ENCODE data around the gene SPRY2. TPM values are rescaled to one million over a fixed set of nuclear protein-coding genes. Genes with fewer than 3 reads are reported as not detected.

The SPRY2 gene
- total RNA-seq (10 to 100 TPM; 30.9 to 40.0 TPM), polyA plus RNA-seq (ENCODE audit: insufficient read length in 6 of 6) (10 to 100 TPM; 45.7 to 77.1 (median 58.9) TPM)
- long read RNA-seq, donor 1, transcript SPRY2-202 (2 exons, 2,111 nt) = major isoform, 34 of 45 reads
- long read RNA-seq, donor 1, partial matches to known transcripts = 10 of 45 reads
- long read RNA-seq, donor 1, other reads (novel, unspliced or antisense) = 0 of 45 reads
- long read RNA-seq, donor 2, transcript SPRY2-202 (2 exons, 2,111 nt) = major isoform, 20 of 22 reads
- long read RNA-seq, donor 2, partial matches to known transcripts = 0 of 22 reads
- long read RNA-seq, donor 2, other reads (novel, unspliced or antisense) = 0 of 22 reads
- long read RNA-seq, donor 3, transcript SPRY2-202 (2 exons, 2,111 nt) = major isoform, 19 of 19 reads
- long read RNA-seq, donor 3, partial matches to known transcripts = 0 of 19 reads
- long read RNA-seq, donor 3, other reads (novel, unspliced or antisense) = 0 of 19 reads
- long read RNA-seq, donor 4, partial matches to known transcripts = 0 of 3 reads
- long read RNA-seq, donor 4, other reads (novel, unspliced or antisense) = 1 of 3 reads
- long read RNA-seq, donor 5, transcript SPRY2-202 (2 exons, 2,111 nt) = major isoform, 27 of 29 reads
- long read RNA-seq, donor 5, partial matches to known transcripts = 0 of 29 reads
- long read RNA-seq, donor 5, other reads (novel, unspliced or antisense) = 0 of 29 reads
- long read RNA-seq, donor 6, transcript SPRY2-202 (2 exons, 2,111 nt) = major isoform, 10 of 13 reads
- long read RNA-seq, donor 6, partial matches to known transcripts = 0 of 13 reads
- long read RNA-seq, donor 6, other reads (novel, unspliced or antisense) = 0 of 13 reads
- long read RNA-seq, donor 7, transcript SPRY2-202 (2 exons, 2,111 nt) = major isoform, 9 of 9 reads
- long read RNA-seq, donor 7, partial matches to known transcripts = 0 of 9 reads
- long read RNA-seq, donor 7, other reads (novel, unspliced or antisense) = 0 of 9 reads
- long read RNA-seq, donor 8, transcript SPRY2-202 (2 exons, 2,111 nt) = major isoform, 11 of 14 reads
- long read RNA-seq, donor 8, partial matches to known transcripts = 0 of 14 reads
- long read RNA-seq, donor 8, other reads (novel, unspliced or antisense) = 0 of 14 reads
- long read RNA-seq, donor 9 = 0 reads
- long read RNA-seq, donor 10, partial matches to known transcripts = 0 of 1 reads
- long read RNA-seq, donor 10, other reads (novel, unspliced or antisense) = 0 of 1 reads
- long read RNA-seq, donor 11, transcript SPRY2-202 (2 exons, 2,111 nt) = major isoform, 15 of 35 reads
- long read RNA-seq, donor 11, partial matches to known transcripts = 18 of 35 reads
- long read RNA-seq, donor 11, other reads (novel, unspliced or antisense) = 0 of 35 reads
- long read RNA-seq, donor 12, transcript SPRY2-202 (2 exons, 2,111 nt) = major isoform, 20 of 30 reads
- long read RNA-seq, donor 12, partial matches to known transcripts = 10 of 30 reads
- long read RNA-seq, donor 12, other reads (novel, unspliced or antisense) = 0 of 30 reads

DNA sequence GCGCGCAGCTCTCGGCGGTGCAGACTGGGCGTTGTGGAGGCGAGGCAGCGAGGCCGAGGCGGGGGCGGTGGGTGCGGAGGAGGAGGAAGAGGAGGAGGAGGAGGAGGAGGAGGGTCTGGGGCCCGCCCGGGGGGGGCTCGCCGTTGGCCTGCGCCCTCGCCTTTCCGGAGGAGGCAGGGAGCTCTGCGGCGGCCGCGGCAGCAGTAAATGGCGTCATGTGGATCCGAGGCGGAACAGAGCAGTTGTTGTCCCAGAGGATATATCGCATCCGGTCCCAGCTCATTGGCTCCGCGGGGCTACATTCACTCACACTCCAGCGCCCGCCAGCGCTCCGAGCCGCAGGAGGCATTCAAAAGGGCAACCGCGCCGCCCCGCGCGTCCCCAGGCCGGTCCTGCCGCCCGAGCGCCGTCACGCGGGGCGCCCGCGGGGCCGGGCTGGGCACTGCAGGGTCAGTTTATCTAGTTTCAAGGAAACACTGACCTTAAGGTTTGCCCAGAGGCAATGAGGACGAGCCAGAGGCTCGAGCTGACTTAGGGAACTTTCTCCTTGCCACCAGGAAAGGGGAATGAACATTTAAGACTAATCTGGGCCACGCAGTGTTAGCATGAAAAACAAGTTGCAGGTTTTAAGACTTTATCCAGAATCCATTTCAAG, at the start of gene SPRY2:
SPRY2 (minus strand) TSS at position 26 of the 655 bp plus-strand sequence. CDS start 3,421 bp downstream, outside the sequence.
- peaks cover 6 to 40% of the 10 kb centered on the region in 2 donors for H3K4me1 ChIP-seq
- H3K4me3 ChIP-seq = peak within 1 kb of the TSS; percentile 74 to 90
- H3K27me3 ChIP-seq = no peaks in the 10 kb centered on the region
- DNase-seq = peak; percentile 91 to 97 (median 94)
- TF ChIP-seq, protein P1, sequence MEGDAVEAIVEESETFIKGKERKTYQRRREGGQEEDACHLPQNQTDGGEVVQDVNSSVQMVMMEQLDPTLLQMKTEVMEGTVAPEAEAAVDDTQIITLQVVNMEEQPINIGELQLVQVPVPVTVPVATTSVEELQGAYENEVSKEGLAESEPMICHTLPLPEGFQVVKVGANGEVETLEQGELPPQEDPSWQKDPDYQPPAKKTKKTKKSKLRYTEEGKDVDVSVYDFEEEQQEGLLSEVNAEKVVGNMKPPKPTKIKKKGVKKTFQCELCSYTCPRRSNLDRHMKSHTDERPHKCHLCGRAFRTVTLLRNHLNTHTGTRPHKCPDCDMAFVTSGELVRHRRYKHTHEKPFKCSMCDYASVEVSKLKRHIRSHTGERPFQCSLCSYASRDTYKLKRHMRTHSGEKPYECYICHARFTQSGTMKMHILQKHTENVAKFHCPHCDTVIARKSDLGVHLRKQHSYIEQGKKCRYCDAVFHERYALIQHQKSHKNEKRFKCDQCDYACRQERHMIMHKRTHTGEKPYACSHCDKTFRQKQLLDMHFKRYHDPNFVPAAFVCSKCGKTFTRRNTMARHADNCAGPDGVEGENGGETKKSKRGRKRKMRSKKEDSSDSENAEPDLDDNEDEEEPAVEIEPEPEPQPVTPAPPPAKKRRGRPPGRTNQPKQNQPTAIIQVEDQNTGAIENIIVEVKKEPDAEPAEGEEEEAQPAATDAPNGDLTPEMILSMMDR (IDR thresholded peaks at IDR 0.05) = peak in 1 of 2 donors; percentile 27
- H3K9me3 ChIP-seq = no peaks in the 10 kb centered on the region
- intact Hi-C loops (cut with DNase I) = no loop called here
- H3K36me3 ChIP-seq = peaks cover 0 to 9% of the 10 kb centered on the region in 2 donors
- peak within 1 kb of the TSS; percentile 90 to 97 for H3K27ac ChIP-seq
- ATAC-seq = peak; percentile 70

DNA sequence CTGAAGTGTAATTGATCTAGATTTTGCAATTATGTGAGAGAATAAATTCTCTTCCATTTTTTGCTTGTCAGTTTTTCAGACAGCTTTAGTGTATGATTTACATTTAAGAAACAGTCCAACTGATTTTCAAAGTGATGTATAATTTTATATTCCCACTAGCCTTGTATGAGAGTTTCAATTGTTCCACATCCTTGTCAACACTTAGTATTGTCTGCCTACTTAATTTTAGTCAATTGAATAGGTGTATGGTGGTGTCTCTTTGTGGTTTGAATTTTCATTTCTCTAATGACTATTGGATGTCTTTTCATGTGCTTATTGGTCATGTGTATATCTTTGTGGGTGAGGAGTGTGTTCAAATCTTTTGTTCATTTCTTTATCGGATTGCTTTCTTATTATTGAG, 49.4 kb upstream of the SPRY2 start:
- no peak for ATAC-seq
- Histone ChIP-seq H3K36me3 (no peaks in the 10 kb centered on the region), H3K9me3 (peaks cover 0 to 17% of the 10 kb centered on the region in 2 donors), H3K27me3 (no peaks in the 10 kb centered on the region), H3K27ac (no peak overlapping the region), H3K4me1 (peaks cover 0 to 6% of the 10 kb centered on the region in 2 donors), H3K4me3 (no peak overlapping the region)
- TF ChIP-seq, protein P1 (IDR thresholded peaks at IDR 0.05) = no peak
- intact Hi-C loops (cut with DNase I) = no loop called here
- no peak for DNase-seq

- peaks cover 0 to 6% of the 10 kb centered on the region in 2 donors for H3K4me1 ChIP-seq
- H3K27ac ChIP-seq = peak overlapping the region in 1 of 2 donors; percentile 6
- peaks cover 0 to 17% of the 10 kb centered on the region in 2 donors for H3K9me3 ChIP-seq
- DNase-seq = no peak
- intact Hi-C loops (cut with DNase I) = no loop called here
- H3K27me3 ChIP-seq = no peaks in the 10 kb centered on the region
- no peak overlapping the region for H3K4me3 ChIP-seq
- ATAC-seq = peak; percentile 72
- TF ChIP-seq, protein P1 (IDR thresholded peaks at IDR 0.05) = no peak
- no peaks in the 10 kb centered on the region for H3K36me3 ChIP-seq
These were observed 48.4 kb upstream of the SPRY2 start for GRCh38 chr13:80389073-80390038.

DNA sequence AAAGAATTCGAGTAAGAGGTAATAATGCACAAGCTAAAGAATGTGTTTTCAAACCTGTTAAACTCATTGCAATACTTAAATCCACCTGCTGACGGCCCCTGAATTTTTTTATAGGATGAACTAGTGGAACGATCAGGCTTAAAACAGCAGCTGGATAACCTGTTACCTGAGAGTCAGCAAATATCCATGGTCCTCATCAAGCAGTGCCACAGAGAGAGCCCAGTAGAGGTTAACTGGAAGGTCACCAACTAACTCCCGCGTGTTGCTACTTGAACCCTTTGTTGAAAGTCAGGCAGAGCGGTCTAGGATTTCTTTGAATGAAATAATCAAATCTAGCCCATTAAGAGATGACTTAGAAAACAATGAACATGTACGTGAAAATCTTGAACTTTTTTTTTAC, 47.6 kb upstream of the SPRY2 start:
- intact Hi-C loops (cut with DNase I) = no loop called here
- peak; percentile 64 for ATAC-seq
- DNase-seq = no peak
- Histone ChIP-seq H3K9me3 (peaks cover 0 to 13% of the 10 kb centered on the region in 2 donors), H3K27me3 (no peaks in the 10 kb centered on the region), H3K4me3 (no peak overlapping the region), H3K4me1 (peaks cover 0 to 6% of the 10 kb centered on the region in 2 donors), H3K27ac (no peak overlapping the region), H3K36me3 (no peaks in the 10 kb centered on the region)
- TF ChIP-seq, protein P1 (IDR thresholded peaks at IDR 0.05) = no peak
